Neural crest cell (in vitro differentiated cells): ENCODE measurements around the gene PRDM16. TPM values are rescaled to one million over a fixed set of nuclear protein-coding genes. Genes with fewer than 3 reads are reported as not detected.

ENCODE experiments used
- DNase-seq: peaks from one replicate; pipeline ENCODE4 v3.0.0; 2021; ENCODE audit warnings: low read depth, mixed read lengths, low spot score
- H3K27ac Mint-ChIP-seq: one replicate; pipeline ENCODE4 v1.8.0; 2021; ENCODE audit warnings: mild to moderate bottlenecking, mixed read lengths; ENCODE audit not compliant: unreplicated experiment
- H3K27me3 Mint-ChIP-seq: 2 replicates; pipeline ENCODE4 v1.8.0; 2021; ENCODE audit warnings: low read depth, mild to moderate bottlenecking, mixed read lengths
- H3K36me3 Mint-ChIP-seq: 2 replicates; pipeline ENCODE4 v1.8.0; 2021; ENCODE audit warnings: low read depth, mild to moderate bottlenecking, mixed read lengths
- H3K4me1 Mint-ChIP-seq: 2 replicates; pipeline ENCODE4 v1.8.0; 2021; ENCODE audit warnings: mixed read lengths
- H3K4me3 Mint-ChIP-seq: one replicate; pipeline ENCODE4 v1.8.0; 2021; ENCODE audit warnings: mild to moderate bottlenecking, mixed read lengths
- H3K9me3 Mint-ChIP-seq: 2 replicates; pipeline ENCODE4 v1.8.0; 2021; ENCODE audit warnings: mixed read lengths
- CTCF ChIP-seq: fragments of 200-600 bp; sonication (generic); conservative IDR thresholded peaks from 2 replicates; pipeline ENCODE4 v1.5.0; 2021; ENCODE audit warnings: antibody characterized with exemption, mild to moderate bottlenecking
- total RNA-seq: library from RNA; stranded (reverse); gene quantifications from 2 replicates; pipeline ENCODE4 v1.2.1, GENCODE V29; 2021

PRDM16 gene
- total RNA-seq, 1 donor from 2014 or later: 11.7 TPM

- Mint-ChIP-seq H3K27ac (no peak overlapping the region), H3K27me3 (peaks cover 88% of the 10 kb centered on the region), H3K4me1 (peaks cover 11% of the 10 kb centered on the region), H3K4me3 (no peak overlapping the region), H3K9me3 (peaks cover 8% of the 10 kb centered on the region), H3K36me3 (peaks cover 3% of the 10 kb centered on the region)
- no peak for DNase-seq
- TF ChIP-seq CTCF: no peak
These were observed 15.5 kb upstream of the PRDM16 start for GRCh38 chr1:3053366-3053980.

GRCh38 chr1:3053986-3054385 is 15.0 kb upstream of the PRDM16 start:
- Mint-ChIP-seq H3K9me3 (peaks cover 8% of the 10 kb centered on the region), H3K27me3 (peaks cover 88% of the 10 kb centered on the region), H3K36me3 (peaks cover 3% of the 10 kb centered on the region), H3K4me3 (no peak overlapping the region), H3K4me1 (peaks cover 11% of the 10 kb centered on the region), H3K27ac (no peak overlapping the region)
- no peak for DNase-seq
- no peak for TF ChIP-seq CTCF

GRCh38 chr1:3054474-3054873 is 14.5 kb upstream of the PRDM16 start:
- no peak overlapping the region for H3K27ac Mint-ChIP-seq
- H3K9me3 Mint-ChIP-seq: peaks cover 8% of the 10 kb centered on the region
- H3K36me3 Mint-ChIP-seq: peaks cover 3% of the 10 kb centered on the region
- H3K27me3 Mint-ChIP-seq: peaks cover 88% of the 10 kb centered on the region
- no peak overlapping the region for H3K4me3 Mint-ChIP-seq
- no peak for DNase-seq
- H3K4me1 Mint-ChIP-seq: peaks cover 11% of the 10 kb centered on the region
- no peak for TF ChIP-seq CTCF

- TF ChIP-seq CTCF: no peak
- no peak overlapping the region for H3K27ac Mint-ChIP-seq
- H3K36me3 Mint-ChIP-seq: peaks cover 3% of the 10 kb centered on the region
- no peak for DNase-seq
- peaks cover 8% of the 10 kb centered on the region for H3K9me3 Mint-ChIP-seq
- no peak overlapping the region for H3K4me3 Mint-ChIP-seq
- H3K27me3 Mint-ChIP-seq: peaks cover 89% of the 10 kb centered on the region
- peaks cover 11% of the 10 kb centered on the region for H3K4me1 Mint-ChIP-seq
These were observed 14.0 kb upstream of the PRDM16 start for GRCh38 chr1:3055051-3055450.

- Mint-ChIP-seq H3K4me3 (no peak overlapping the region), H3K36me3 (peaks cover 3% of the 10 kb centered on the region), H3K27me3 (peaks cover 97% of the 10 kb centered on the region), H3K27ac (no peak overlapping the region), H3K4me1 (peaks cover 11% of the 10 kb centered on the region), H3K9me3 (peaks cover 8% of the 10 kb centered on the region)
- no peak for DNase-seq
- TF ChIP-seq CTCF: no peak
These were observed 12.4 kb upstream of the PRDM16 start for GRCh38 chr1:3056641-3057040.
